HEK293 (cell line): ENCODE results near the gene DBH.

Source experiments
- CTCF ChIP-seq: fragments of 450-650 bp; formaldehyde crosslinking; IDR thresholded peaks from 2 replicates; pipeline ENCODE4 v1.5.1; 2016; ENCODE audit warnings: missing biosample characterization, missing genetic modification characterization
- PBX3 ChIP-seq: sonication (generic); formaldehyde crosslinking; IDR thresholded peaks from 2 replicates; pipeline ENCODE4 v1.8.1; 2022; ENCODE audit warnings: mild to moderate bottlenecking, moderate library complexity, missing genetic modification reagents
- ZBTB1 ChIP-seq: fragments of 450-650 bp; formaldehyde crosslinking; IDR thresholded peaks from 2 replicates; pipeline ENCODE4 v1.5.1; 2016; ENCODE audit warnings: missing biosample characterization, missing genetic modification characterization
- ZBTB8A ChIP-seq: fragments of 450-650 bp; formaldehyde crosslinking; IDR thresholded peaks from 2 replicates; pipeline ENCODE4 v1.5.1; 2016; ENCODE audit warnings: missing biosample characterization, missing genetic modification characterization
- ZNF10 ChIP-seq: fragments of 450-650 bp; formaldehyde crosslinking; IDR thresholded peaks from 2 replicates; pipeline ENCODE4 v1.5.1; 2017; ENCODE audit warnings: missing biosample characterization, missing genetic modification characterization
- ZNF121 ChIP-seq: fragments of 450-650 bp; formaldehyde crosslinking; IDR thresholded peaks from 2 replicates; pipeline ENCODE4 v1.5.1; 2016; ENCODE audit warnings: missing biosample characterization, missing genetic modification characterization
- ZNF146 ChIP-seq: fragments of 450-650 bp; formaldehyde crosslinking; IDR thresholded peaks from 2 replicates; pipeline ENCODE4 v1.5.1; 2016; ENCODE audit warnings: missing biosample characterization, missing genetic modification characterization
- ZNF221 ChIP-seq: fragments of 450-650 bp; formaldehyde crosslinking; IDR thresholded peaks from 2 replicates; pipeline ENCODE4 v1.5.1; 2017; ENCODE audit warnings: missing biosample characterization, missing genetic modification characterization, borderline replicate concordance
- ZNF274 ChIP-seq, 2 experiments: fragments of 200-500 bp in 1 of 2; fragments of 450-650 bp in 1 of 2; sonication (Bioruptor generic) in 1 of 2; formaldehyde crosslinking in 1 of 2; IDR thresholded peaks; 2 replicates each; pipeline versions ENCODE4 v1.5.1 to v1.6.1; 2014 to 2016; ENCODE audit warnings: borderline replicate concordance in 1 of 2, inconsistent platforms in 1 of 2, low read length in 1 of 2, missing biosample characterization in 1 of 2, missing genetic modification characterization in 1 of 2
- ZNF394 ChIP-seq: fragments of 450-650 bp; formaldehyde crosslinking; IDR thresholded peaks from 2 replicates; pipeline ENCODE4 v1.5.1; 2016; ENCODE audit warnings: missing biosample characterization, missing genetic modification characterization, mild to moderate bottlenecking, moderate library complexity, borderline replicate concordance
- ZNF530 ChIP-seq: fragments of 450-650 bp; formaldehyde crosslinking; IDR thresholded peaks from 2 replicates; pipeline ENCODE4 v1.5.1; 2016; ENCODE audit warnings: low read depth, missing biosample characterization, missing genetic modification characterization
- ZNF600 ChIP-seq: fragments of 450-650 bp; formaldehyde crosslinking; IDR thresholded peaks from 2 replicates; pipeline ENCODE4 v1.5.1; 2016; ENCODE audit warnings: missing biosample characterization, missing genetic modification characterization
- ZSCAN30 ChIP-seq: fragments of 450-650 bp; IDR thresholded peaks from 2 replicates; pipeline ENCODE4 v1.5.1; 2018; ENCODE audit warnings: missing biosample characterization, mild to moderate bottlenecking, missing genetic modification characterization, moderate library complexity
- TF ChIP-seq, protein P1 (sequence below): fragments of 450-650 bp; formaldehyde crosslinking; conservative IDR thresholded peaks from 2 replicates; pipeline ENCODE4 v1.5.1; 2016; ENCODE audit warnings: low read depth, missing biosample characterization, missing genetic modification characterization

GRCh38 chr9:133634081-133634691, 2.0 kb upstream of the DBH start:
- TF ChIP-seq ZNF600 (tag by site-specific recombination) (no peak), ZNF274 (IDR thresholded peaks at IDR 0.05; ENCODE audit: low read length) (no peak), ZNF274 (tag by site-specific recombination; IDR thresholded peaks at IDR 0.05; ENCODE audit: borderline replicate concordance) (no peak), ZNF121 (tag by site-specific recombination) (no peak), ZNF530 (no peak), CTCF (tag by site-specific recombination) (no peak), ZNF221 (tag by site-specific recombination) (no peak), ZNF394 (tag by site-specific recombination) (no peak), ZNF10 (no peak), ZNF146 (tag by site-specific recombination) (no peak), ZBTB1 (tag by site-specific recombination) (no peak), PBX3 (CRISPR knock-in tag) (no peak), ZBTB8A (tag by site-specific recombination) (no peak), ZSCAN30 (tag by site-specific recombination) (no peak)
- TF ChIP-seq, protein P1, sequence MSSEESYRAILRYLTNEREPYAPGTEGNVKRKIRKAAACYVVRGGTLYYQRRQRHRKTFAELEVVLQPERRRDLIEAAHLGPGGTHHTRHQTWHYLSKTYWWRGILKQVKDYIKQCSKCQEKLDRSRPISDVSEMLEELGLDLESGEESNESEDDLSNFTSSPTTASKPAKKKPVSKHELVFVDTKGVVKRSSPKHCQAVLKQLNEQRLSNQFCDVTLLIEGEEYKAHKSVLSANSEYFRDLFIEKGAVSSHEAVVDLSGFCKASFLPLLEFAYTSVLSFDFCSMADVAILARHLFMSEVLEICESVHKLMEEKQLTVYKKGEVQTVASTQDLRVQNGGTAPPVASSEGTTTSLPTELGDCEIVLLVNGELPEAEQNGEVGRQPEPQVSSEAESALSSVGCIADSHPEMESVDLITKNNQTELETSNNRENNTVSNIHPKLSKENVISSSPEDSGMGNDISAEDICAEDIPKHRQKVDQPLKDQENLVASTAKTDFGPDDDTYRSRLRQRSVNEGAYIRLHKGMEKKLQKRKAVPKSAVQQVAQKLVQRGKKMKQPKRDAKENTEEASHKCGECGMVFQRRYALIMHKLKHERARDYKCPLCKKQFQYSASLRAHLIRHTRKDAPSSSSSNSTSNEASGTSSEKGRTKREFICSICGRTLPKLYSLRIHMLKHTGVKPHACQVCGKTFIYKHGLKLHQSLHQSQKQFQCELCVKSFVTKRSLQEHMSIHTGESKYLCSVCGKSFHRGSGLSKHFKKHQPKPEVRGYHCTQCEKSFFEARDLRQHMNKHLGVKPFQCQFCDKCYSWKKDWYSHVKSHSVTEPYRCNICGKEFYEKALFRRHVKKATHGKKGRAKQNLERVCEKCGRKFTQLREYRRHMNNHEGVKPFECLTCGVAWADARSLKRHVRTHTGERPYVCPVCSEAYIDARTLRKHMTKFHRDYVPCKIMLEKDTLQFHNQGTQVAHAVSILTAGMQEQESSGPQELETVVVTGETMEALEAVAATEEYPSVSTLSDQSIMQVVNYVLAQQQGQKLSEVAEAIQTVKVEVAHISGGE, result no peak
